MV-4-11 (cell line): ENCODE data around the gene ERICH2.
A peak's percentile ranks its signal among the peaks of the same experiment; 100 is the strongest.
"Not testable (repeated sequence)": the region's sequence is repeated elsewhere in the genome, so short reads cannot be mapped to it uniquely, and the experiment has no call there.

Experiments
- DNase-seq: peaks from one replicate; lab custom pipeline; 2025; lab: John Stamatoyannopoulos, UW

The ERICH2 gene

GRCh38 chr2:170770008-170770605 lies at the start of gene ERICH2:
TSS of gene ERICH2 (plus strand) at chr2:170770378. CDS start at chr2:170770682, 304 bp downstream.
- peak; percentile 73 for DNase-seq

- DNase-seq, result no peak
Observed at GRCh38 chr2:170721678-170722077, 48.5 kb upstream of the ERICH2 start.

- no peak for DNase-seq
Observed at GRCh38 chr2:170722301-170722700, 47.9 kb upstream of the ERICH2 start.

- no peak for DNase-seq
Observed at GRCh38 chr2:170723446-170723958, 46.7 kb upstream of the ERICH2 start.

GRCh38 chr2:170733798-170734600 lies 36.2 kb upstream of the ERICH2 start:
- DNase-seq, result no peak

GRCh38 chr2:170734601-170735000 lies 35.6 kb upstream of the ERICH2 start:
- DNase-seq, result not testable (repeated sequence)

- DNase-seq, result peak; percentile 77
Observed at GRCh38 chr2:170736628-170737027, 33.5 kb upstream of the ERICH2 start.

GRCh38 chr2:170737406-170737805 lies 32.8 kb upstream of the ERICH2 start:
- no peak for DNase-seq

- DNase-seq, result no peak
Observed at GRCh38 chr2:170737821-170738220, 32.4 kb upstream of the ERICH2 start.

- DNase-seq, result no peak
Observed at GRCh38 chr2:170739048-170739447, 31.1 kb upstream of the ERICH2 start.

- DNase-seq, result peak; percentile 29
Observed at GRCh38 chr2:170739507-170740046, 30.6 kb upstream of the ERICH2 start.

GRCh38 chr2:170740660-170741059 lies 29.5 kb upstream of the ERICH2 start:
- DNase-seq, result no peak

GRCh38 chr2:170742000-170742399 lies 28.2 kb upstream of the ERICH2 start:
- DNase-seq, result no peak

- DNase-seq, result no peak
Observed at GRCh38 chr2:170742896-170743529, 27.2 kb upstream of the ERICH2 start.

GRCh38 chr2:170743530-170744239 lies 26.5 kb upstream of the ERICH2 start:
- DNase-seq, result no peak

- peak; percentile 91 for DNase-seq
Observed at GRCh38 chr2:170744248-170745002, 25.8 kb upstream of the ERICH2 start.

GRCh38 chr2:170745305-170745704 lies 24.9 kb upstream of the ERICH2 start:
- DNase-seq, result no peak

- DNase-seq, result peak; percentile 30
Observed at GRCh38 chr2:170747921-170748320, 22.3 kb upstream of the ERICH2 start.

GRCh38 chr2:170751555-170751954 lies 18.6 kb upstream of the ERICH2 start:
- DNase-seq, result not testable (repeated sequence)

GRCh38 chr2:170761572-170761971 lies 8.6 kb upstream of the ERICH2 start:
- DNase-seq, result no peak

- DNase-seq, result no peak
Observed at GRCh38 chr2:170762760-170763159, 7.4 kb upstream of the ERICH2 start.
